Thyroid gland (tissue), 4 donors: ENCODE measurements around the gene GGA3.

Source experiments
- CTCF ChIP-seq, 6 experiments: fragments of 200-600 bp in 3 of 6; fragments of 450-650 bp in 3 of 6; sonication (generic) in 3 of 6; IDR thresholded peaks; one replicate each; pipeline ENCODE4 v1.5.1; 2016 to 2019; ENCODE audit warnings: antibody characterized with exemption in 6 of 6, mild to moderate bottlenecking in 2 of 6, inconsistent platforms in 1 of 6, moderate library complexity in 1 of 6
- POLR2A ChIP-seq, 2 donors: fragments of 450-650 bp; IDR thresholded peaks; one replicate each; pipeline ENCODE4 v1.6.1; 2017; ENCODE audit warnings: antibody characterized with exemption in 2 of 2, mild to moderate bottlenecking in 2 of 2, moderate library complexity in 1 of 2

- TF ChIP-seq CTCF (IDR thresholded peaks at IDR 0.05) (no peak), POLR2A (IDR thresholded peaks at IDR 0.05) (no peak)
These were observed 9.2 kb downstream of the GGA3 start for GRCh38 chr17:75252039-75252816.
